ENCODE data around the gene FAM169A. TPM values are rescaled to one million over a fixed set of nuclear protein-coding genes. Genes with fewer than 3 reads are reported as not detected.

FAM169A gene
- total and polyA plus RNA-seq, 10 of the 15 experiments (the other 5 are each of a cell fraction or from before 2014, with no cell fraction given) = 0.37 to 15.4 (median 4.7) TPM

GRCh38 chr5:74767579-74767913 is 98.6 kb downstream of the FAM169A start:
- H3K9me3 ChIP-seq (replicated peaks; ENCODE audit: control insufficient read depth, insufficient read depth, low read length) = no peaks in the 10 kb centered on the region
- FAIRE-seq = no peak
- peaks cover 38% of the 10 kb centered on the region for H3K79me2 ChIP-seq (ENCODE audit: control insufficient read depth, insufficient read depth, low read length)
- H3K27me3 ChIP-seq (replicated peaks in 1 of 2; ENCODE audit: control insufficient read depth in 2 of 2, insufficient read depth in 2 of 2, low read length in 1 of 2) = no peaks in the 10 kb centered on the region
- peak; percentile 17 for ATAC-seq
- 0% methylated on average over 9 of the region's 9 CpGs for WGBS (ENCODE audit: insufficient coverage, insufficient replicate concordance, low lambda C conversion rate, missing lambda C conversion rate)
- peak overlapping the region; percentile 81 for H3K27ac ChIP-seq (ENCODE audit: control insufficient read depth, insufficient read depth)
- DNase-seq (ENCODE audit: low read depth, low spot score) = no peak
- H3K4me2 ChIP-seq (ENCODE audit: control insufficient read depth, insufficient read depth) = peak overlapping the region; percentile 75
- ChIA-PET POLR2A (interaction anchor here (0.9 kb wide), 1 partner anchor 82 kb away, joined by 3 read pairs; the partner anchor contains the start of gene HEXB), CTCF (interaction anchor here (1.0 kb wide), 1 partner anchor 8 kb away, joined by 3 read pairs; no protein-coding TSS in a partner anchor), RAD21 (ENCODE audit: unreplicated experiment) (no interaction called here), SMC1A (ENCODE audit: uncharacterized antibody, unreplicated experiment) (interaction anchor here (1.6 kb wide), 1 partner anchor 9 kb away, joined by 5 read pairs; no protein-coding TSS in a partner anchor)
- peak overlapping the region; percentile 94 for H3K4me3 ChIP-seq
- H3K36me3 ChIP-seq (ENCODE audit: control insufficient read depth in 2 of 2, insufficient read depth in 2 of 2, low read length in 1 of 2) = peaks cover 0 to 12% of the 10 kb centered on the region in 2 experiments; a peak in 3 of 4 replicates
- H2AFZ ChIP-seq (ENCODE audit: control insufficient read depth, low read depth, low read length) = peak overlapping the region; percentile 86
- no peak for TF ChIP-seq CBX5 (IDR thresholded peaks at IDR 0.05; ENCODE audit: low read depth)
- in situ Hi-C loops (cut with MboI) (no loop called here), intact Hi-C loops (cut with micrococcal nuclease; ENCODE audit: unreplicated experiment) (loop anchor here (5.0 kb wide), 3 partner anchors 150 to 1490 kb away; no protein-coding TSS in a partner anchor)
- no peaks in the 10 kb centered on the region for H4K20me1 ChIP-seq (ENCODE audit: control insufficient read depth, insufficient read depth)
- TSS peak; percentile 77 for BruUV-seq (replicated peaks)
- H3K9ac ChIP-seq (ENCODE audit: control insufficient read depth, insufficient read depth, low read length) = peak overlapping the region; percentile 86
- H3K4me1 ChIP-seq (ENCODE audit: control insufficient read depth, insufficient read depth, low read length) = peaks cover 9% of the 10 kb centered on the region

DNA sequence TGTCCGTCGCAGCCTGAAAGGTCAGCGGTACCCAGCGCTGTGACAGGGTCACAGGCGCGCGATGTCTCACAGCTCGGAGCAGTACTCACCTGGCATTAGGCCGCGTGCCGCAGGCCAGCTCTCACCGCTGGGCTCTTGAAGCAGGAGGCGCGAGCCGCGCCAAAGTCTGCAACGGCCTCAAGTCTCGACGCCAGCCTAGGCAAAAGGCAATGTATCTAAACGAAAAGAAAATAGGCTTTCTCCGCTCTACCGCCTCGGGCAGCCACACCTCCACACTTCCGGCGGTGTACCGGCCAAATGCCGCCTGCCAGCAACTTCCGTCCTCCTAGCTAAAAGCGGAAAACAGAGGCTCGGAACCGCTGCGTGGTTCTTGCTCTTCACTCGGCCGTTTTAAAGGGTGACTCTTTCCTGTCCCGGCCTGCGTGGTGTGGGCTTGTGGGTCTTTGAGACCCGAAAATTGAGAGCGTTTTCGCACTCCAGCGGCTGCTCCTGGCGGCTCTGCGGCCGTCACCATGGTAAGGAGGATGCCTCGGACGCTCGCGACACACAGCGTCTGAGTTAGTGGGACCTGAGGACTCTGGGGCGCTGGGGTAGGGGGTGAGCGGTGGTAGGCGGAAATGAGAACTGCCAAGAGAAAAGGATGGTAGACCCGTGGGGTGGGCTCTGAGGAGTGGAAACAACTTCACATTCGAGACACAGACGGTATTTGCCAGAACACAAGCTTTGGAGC is 99.2 kb downstream of the FAM169A start, which contains the start of the genes GFM2 and NSA2:
Gene GFM2, minus strand, starts transcription at position 269 of the 730 bp plus-strand sequence. CDS start 3,375 bp downstream, outside the sequence.
Gene NSA2, plus strand, starts transcription at position 401 of the 730 bp plus-strand sequence. Its CDS starts 112 bp downstream, at position 513.
- peak within 1 kb of the TSS; percentile 81 for H3K27ac ChIP-seq (ENCODE audit: control insufficient read depth, insufficient read depth)
- WGBS (ENCODE audit: insufficient coverage, insufficient replicate concordance, low lambda C conversion rate, missing lambda C conversion rate) = 1% methylated on average over 54 of the region's 54 CpGs
- FAIRE-seq = peak; percentile 59
- in situ Hi-C loops (cut with MboI) (no loop called here), intact Hi-C loops (cut with micrococcal nuclease; ENCODE audit: unreplicated experiment) (loop anchor here (5.0 kb wide), 3 partner anchors 150 to 1490 kb away; no protein-coding TSS in a partner anchor)
- CTCF ChIA-PET = interaction anchor here (0.6 to 1.3 kb wide), 4 partner anchors 8 to 29 kb away, joined by 3 to 4 read pairs (median 4); no protein-coding TSS in a partner anchor
- no peaks in the 10 kb centered on the region for H3K9me3 ChIP-seq (replicated peaks; ENCODE audit: control insufficient read depth, insufficient read depth, low read length)
- peaks cover 9% of the 10 kb centered on the region for H3K4me1 ChIP-seq (ENCODE audit: control insufficient read depth, insufficient read depth, low read length)
- no peaks in the 10 kb centered on the region for H4K20me1 ChIP-seq (ENCODE audit: control insufficient read depth, insufficient read depth)
- H3K36me3 ChIP-seq (ENCODE audit: control insufficient read depth in 2 of 2, insufficient read depth in 2 of 2, low read length in 1 of 2) = peaks cover 0 to 13% of the 10 kb centered on the region in 2 experiments
- H3K9ac ChIP-seq (ENCODE audit: control insufficient read depth, insufficient read depth, low read length) = peak within 1 kb of the TSS; percentile 86
- BruUV-seq (replicated peaks) = no TSS peak
- ATAC-seq = peak; percentile 85
- POLR2A ChIA-PET = interaction anchor here (0.9 kb wide), 1 partner anchor 82 kb away, joined by 3 read pairs; the partner anchor contains the start of gene HEXB
- SMC1A ChIA-PET (ENCODE audit: uncharacterized antibody, unreplicated experiment) = interaction anchor here (0.9 to 1.6 kb wide), 5 partner anchors 8 to 135 kb away, joined by 3 to 5 read pairs (median 4); no protein-coding TSS in a partner anchor
- H3K79me2 ChIP-seq (ENCODE audit: control insufficient read depth, insufficient read depth, low read length) = peaks cover 38% of the 10 kb centered on the region
- H3K27me3 ChIP-seq (replicated peaks in 1 of 2; ENCODE audit: control insufficient read depth in 2 of 2, insufficient read depth in 2 of 2, low read length in 1 of 2) = no peaks in the 10 kb centered on the region
- peak; percentile 88 for DNase-seq (ENCODE audit: low read depth, low spot score)
- H2AFZ ChIP-seq (ENCODE audit: control insufficient read depth, low read depth, low read length) = peak within 1 kb of the TSS; percentile 86
- RAD21 ChIA-PET (ENCODE audit: unreplicated experiment) = no interaction called here
- H3K4me3 ChIP-seq = peak within 1 kb of the TSS; percentile 94
- H3K4me2 ChIP-seq (ENCODE audit: control insufficient read depth, insufficient read depth) = peak within 1 kb of the TSS; percentile 75
- peak; percentile 74 for TF ChIP-seq SIX5 (IDR thresholded peaks at IDR 0.05; ENCODE audit: low read depth, low read length, severe bottlenecking)
- TF ChIP-seq CREB1 (IDR thresholded peaks at IDR 0.05; ENCODE audit: low read depth) = peak; percentile 75
- no peak for TF ChIP-seq ZBTB33 (IDR thresholded peaks at IDR 0.05)
- 0 out of 2 replicates have a peak, but pooled peaks have one; percentile 40 for TF ChIP-seq EED (IDR thresholded peaks at IDR 0.05; ENCODE audit: low read depth)
- TF ChIP-seq POU2F2 (IDR thresholded peaks at IDR 0.05; ENCODE audit: borderline replicate concordance, low read depth, low read length) = peak; percentile 88; the same call in 2 of the 3 replicates
- no peak for TF ChIP-seq HDAC2 (IDR thresholded peaks at IDR 0.05)
- TF ChIP-seq EZH2 (IDR thresholded peaks at IDR 0.05; ENCODE audit: borderline replicate concordance, control insufficient read depth, low read depth, low read length) = no peak
